Stimulated activated CD4-positive, alpha-beta T cell treated with anti-CD3 and anti-CD28 coated beads, TNF-alpha, amount 100 ng/mL, for 48 hours (primary cell): ENCODE data around the gene FAM83F.
"Not testable (repeated sequence)": the region's sequence is repeated elsewhere in the genome, so short reads cannot be mapped to it uniquely, and the experiment has no call there.

Source experiments
- DNase-seq, 3 donors: peaks; one replicate each; pipeline ENCODE4 v3.0.0-alpha.2; 2020; ENCODE audit warnings: low read depth in 3 of 3

The FAM83F gene

DNA sequence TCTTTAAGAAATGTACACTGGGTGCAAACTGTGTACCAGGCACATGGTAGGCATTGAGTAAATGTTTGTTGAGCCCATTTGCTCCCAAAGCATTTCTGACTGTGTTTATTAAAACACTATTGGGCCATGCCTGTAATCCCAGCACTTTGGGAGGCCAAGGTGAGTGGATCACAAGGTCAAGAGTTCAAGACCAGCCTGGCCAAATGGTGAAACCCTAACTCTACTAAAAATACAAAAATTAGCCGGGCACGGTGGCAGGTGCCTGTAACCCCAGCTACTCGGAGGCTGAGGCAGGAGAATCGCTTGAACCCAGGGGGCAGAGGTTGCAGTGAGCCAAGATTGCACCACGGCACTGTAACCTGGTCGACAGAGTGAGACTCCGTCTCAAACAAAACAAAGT, 1.9 kb upstream of the FAM83F start:
- DNase-seq, result not testable (repeated sequence)

DNA sequence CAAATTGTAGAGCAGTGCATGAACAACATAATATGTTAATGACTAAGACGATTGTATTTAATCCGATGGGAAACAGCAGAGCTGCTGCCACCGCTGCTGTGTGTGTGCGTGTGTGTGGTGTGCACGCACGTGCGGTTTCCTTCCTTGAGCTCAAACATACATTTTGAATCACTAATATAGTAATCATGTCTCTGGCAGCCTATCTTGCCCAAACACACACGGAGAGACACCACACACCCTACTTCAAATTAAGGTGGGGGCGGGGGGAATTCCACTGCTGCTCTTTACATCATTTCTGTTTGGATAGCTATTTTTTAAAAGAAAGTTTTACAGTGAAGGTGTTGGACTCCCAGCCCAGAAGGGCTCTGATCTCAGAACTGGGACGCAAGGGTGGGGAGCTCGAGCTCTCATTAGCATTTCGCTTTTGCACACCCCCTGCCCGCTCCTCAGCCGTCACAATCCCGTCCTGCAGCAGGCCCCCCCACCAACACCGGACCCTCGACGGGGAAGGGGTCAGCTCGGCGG, 651 bp upstream of the FAM83F start:
- DNase-seq, result peak in 2 of 3 donors; percentile 21 to 45

DNA sequence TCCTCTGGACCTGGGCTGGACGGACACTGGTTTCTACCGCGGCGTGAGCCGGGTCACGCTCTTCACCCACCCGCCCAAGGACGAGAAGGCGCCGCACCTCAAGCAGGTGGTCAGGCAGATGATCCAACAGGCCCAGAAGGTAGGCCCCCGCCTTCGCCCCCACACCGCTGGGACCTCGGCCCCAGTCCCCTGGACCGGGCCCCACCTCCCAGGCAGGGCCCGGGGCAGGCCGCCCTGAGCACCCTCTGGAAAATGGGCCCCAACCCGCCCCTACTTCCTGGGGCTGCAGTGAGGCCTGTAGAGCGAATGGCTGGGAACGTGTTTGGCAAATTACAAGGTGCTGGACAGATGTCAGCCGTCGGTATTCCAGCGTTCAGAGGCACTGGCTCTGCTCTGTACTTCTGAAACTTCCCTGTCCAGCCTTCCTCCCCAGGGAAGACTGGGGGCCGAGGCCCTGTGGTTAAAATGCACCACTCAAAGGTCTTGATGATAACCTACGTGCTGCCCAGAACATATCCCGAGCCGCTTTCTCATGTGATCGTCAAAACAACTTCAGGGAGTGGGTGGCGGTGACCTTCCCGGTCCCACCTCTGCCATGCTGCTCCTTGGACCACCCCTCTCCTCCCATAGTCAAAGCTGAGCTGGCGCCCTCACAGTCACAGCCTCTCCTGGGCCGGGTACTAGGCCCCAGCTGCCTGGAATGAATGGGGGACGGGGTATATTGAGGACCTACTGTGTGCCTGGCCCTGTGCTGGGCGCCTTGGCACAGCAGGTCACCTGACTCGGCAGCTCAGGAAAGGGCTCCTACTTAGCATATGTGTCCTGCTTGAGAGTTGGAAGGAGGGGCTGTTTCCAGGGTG, 869 bp downstream of the FAM83F start:
- DNase-seq, result no peak

DNA sequence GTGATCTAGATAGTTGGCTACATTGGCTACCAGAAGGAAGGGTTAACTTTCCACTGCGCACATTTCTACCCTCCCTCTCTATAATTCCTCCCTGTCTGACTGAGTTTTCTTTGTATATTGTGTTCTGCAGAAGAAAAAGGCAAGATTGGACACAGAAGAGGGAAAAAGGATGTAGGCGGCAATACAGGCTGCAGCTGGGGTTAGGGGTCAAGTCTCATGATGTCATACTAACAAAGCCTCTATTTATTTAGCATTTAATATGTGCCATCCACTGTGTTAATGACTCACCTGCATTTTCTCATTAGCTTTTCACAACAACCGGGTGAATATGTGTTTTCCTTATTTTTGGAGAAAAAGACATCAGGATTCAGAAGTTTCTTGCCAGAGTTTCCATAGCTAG, 2.0 kb downstream of the FAM83F start:
- DNase-seq, result no peak

DNA sequence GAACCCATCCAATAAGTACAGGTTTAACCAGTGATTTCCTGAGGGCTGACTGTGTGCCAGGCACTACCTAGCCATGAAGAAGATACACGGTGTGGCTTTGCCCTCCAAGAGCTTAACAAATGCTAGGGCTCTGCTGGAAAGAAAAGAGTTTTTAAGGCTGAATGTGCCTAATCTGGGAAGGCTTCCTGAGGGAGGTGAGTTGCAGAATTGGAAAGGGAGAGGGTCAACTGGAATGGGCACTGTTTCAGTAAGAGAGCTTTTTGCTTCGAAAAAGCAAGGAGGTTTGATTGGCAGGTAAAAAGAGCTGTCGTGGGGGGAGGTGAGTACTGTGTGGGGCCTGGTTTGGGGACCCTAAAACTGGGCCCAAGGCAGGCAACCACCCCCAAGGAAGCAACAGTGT, 2.7 kb downstream of the FAM83F start:
- DNase-seq, result no peak

DNA sequence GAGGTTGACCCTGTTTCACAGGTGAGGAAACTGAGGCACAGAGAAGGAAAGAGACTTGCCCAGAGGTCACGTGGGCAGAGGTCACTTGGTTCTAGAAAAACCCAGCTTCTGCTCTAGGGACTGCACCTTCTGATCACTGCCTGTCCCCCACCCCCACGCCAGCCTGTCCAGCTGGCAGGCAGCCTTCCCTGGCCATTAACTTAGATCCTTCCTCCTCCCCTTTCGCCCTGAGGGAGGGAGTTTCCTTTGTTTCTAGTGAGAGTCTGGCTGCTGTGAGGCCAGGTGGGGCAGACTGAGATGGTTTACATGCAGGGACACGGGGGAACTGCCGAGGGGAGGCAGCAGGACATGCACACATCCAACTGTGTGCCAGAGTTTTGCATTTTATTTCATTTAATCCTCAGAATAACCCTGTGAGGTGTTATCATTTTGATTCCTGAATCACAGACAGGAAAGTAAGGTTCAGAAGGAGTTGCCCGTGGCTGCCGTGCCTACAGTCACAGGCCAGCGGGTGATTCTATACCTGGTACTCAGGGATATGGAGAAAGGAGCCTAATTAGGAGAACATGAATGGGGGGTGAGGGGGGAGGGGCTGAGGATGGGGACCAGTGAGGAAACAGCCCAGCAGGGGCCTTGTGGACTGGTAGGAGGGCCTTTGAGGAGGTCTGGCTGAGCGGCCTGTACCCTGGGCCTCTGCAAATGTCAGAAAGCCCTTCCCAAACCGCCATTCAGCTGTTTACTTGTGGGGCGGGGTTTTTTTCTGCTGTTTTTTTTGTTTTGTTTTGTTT, 3.4 kb downstream of the FAM83F start:
- no peak for DNase-seq

DNA sequence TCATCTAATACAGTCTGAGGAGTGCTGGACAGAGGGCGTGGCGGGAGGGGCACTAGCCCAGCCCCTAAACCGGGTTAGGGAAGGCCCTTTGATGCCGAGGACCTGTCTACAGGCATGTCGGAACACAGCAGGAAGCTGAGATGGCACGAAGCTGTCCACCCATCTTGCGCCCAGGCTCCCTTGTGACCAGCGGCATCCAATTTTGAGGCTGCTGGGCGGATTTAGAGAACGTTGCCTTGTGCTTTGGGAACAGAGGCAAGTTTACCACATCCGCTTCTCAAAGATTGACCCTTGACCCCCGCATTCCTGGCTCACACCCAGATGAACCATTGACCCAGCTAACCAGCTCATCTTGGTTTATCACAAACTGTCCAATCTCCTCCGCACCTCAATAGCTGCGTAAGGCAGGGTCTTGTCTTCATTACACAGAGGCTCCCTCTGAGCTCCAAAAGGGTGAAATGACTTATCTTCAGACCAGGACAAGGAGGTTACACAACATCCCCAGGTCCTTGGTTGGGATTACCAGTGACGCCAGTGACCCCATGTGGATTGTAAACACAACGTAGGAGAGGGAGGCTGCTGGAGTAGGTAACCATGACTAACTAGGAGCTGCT, 4.5 kb downstream of the FAM83F start:
- no peak for DNase-seq

DNA sequence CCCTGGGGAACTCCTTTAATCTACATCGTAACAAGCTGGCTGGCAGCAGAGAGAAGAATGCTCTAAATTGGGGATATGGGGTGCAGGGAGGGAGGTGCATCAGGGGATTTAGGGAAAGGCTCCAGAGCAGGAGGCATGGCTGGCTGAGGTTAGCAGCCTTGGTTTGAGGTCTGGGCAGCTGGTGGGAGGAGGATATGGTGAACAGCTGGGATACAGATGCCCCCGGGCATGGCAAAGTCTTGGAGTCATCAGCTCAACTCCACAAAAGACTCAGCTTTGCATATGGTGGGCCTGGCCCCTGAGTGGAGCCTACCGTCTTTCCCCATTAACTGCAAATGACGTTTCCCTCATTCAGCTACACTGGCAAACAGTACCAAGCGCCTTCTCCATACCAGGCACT, 5.4 kb downstream of the FAM83F start:
- DNase-seq, result no peak

DNA sequence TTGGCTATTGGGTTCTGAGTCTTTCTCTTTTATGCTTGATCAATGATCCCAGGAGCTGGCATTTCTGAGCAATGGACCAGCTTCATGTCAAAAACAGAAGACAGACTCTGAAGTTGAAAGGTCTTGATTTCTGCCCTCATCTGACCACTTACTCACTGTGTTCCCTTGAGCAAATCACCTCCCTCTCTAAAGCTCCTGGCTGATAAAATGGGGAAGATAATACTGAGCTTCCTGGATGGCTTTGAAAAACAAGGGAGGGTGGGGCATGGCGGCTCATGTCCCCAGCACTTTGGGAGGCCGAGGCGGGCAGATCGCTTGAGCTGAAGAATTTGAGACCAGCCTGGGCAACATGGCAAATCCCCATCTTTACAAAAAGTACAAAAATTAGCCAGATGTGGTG, 6.4 kb downstream of the FAM83F start:
- no peak for DNase-seq

DNA sequence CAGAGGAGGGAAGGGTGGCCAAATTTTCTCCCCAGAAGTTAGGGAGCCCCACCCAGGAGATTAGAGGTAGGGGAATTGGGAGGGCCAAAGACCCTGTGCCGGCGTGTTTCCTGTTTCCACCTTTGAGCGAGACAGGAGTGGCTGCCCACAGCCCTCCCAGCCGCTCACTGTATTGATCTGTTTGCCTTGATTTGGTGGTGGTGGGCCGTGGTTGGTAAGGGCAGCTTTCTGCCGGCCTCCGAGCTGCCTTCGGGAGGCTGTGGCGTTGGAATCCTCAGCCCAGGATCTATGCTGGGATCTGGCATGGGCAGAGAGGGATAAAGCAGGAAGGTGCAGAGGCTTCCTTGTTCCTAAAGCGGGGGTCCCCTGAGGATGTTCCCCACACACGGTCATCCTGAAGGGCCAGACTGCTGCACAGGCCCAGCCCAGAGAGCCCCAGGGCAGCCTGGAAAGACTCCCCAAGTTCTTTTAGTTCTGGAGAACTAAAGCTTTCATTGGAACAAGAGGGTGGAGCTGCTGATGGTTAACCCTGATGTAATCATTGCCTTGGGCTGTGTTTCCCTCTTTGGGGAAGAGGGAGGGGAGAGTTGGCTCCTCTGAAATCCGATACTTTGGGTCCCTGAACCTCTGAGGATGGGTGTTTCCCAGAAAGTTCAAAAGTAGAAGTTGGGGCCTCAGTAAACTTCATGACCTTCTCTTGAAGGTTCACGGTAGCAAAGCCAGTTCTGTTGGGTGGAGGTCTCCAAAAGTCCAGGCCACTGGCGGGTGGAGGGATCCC, 7.2 kb downstream of the FAM83F start:
- no peak for DNase-seq

DNA sequence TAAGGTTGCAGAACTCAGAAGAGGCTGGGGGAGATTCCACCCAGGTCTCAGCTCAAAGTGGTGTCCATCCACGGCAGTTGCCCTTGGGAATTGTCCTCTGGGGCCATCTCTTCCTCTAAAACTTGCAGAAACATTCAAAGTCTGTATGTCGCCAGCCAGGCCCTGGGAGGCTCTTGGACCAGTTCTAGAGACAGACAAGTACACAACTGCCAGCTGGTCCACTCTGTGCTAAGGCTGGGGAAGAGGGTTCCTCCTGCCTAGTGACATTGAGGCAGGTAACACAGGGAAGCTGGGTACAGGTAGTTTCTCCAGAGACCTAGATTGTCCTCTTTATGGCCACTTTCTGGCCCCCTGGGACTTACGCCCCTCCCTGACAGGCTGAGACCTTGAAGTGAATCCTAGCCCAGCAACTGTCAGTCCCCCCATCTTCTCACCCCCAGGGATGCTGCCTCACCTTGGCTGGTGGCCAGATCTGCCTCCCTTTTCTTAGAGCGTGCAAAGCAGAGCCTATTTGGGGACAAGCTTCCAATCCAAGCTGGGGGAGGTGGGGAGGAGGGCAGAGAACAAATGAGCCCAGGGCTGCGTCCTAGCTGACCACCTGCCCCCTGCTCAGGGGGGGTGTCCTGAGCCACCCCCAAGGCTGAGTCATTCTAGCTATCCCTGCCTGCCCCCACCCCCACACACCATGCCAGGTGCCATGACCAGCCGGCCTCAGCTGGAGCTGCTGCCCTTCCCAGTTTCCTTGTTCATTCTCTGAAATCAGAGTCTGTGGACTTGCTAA, 8.4 kb downstream of the FAM83F start:
- no peak for DNase-seq

DNA sequence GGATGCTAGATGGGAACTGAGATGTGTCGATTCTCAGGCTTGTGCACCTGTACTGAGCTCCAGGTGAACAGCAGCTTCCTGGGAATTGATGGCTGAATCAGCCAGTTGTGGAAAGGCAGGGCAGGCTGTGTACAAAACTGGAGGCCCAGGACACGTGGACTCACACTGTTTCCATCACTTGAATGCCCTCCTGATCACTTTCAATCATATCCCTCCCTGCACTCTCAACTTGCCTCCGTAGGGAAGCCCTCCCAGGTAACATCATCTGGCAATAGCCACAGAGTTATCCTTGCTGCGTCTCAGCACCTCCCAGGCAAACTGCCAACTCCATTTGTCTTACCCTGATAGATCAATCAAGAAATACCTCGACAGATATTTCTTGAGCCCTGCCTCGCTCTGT, 10.1 kb downstream of the FAM83F start:
- no peak for DNase-seq

DNA sequence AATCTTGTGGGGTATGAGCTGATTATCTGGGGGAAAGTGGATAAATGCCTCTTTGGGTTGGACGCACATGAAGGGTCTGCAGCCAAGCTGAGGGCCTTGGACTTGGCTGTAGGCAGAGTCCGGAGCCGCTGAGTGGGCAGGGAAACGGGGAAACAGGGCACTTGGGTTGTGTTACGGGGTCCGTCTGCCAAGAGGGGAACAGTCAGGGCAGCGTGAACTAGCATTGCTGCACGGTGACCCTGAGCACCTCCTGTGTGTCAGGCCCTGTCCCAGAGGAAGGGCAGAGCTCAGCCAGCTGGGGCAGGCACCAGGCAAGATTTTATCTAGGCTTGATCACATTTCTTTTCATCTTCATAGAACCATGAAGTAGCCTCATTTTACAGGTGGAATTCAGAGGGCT, 11.9 kb downstream of the FAM83F start:
- no peak for DNase-seq

DNA sequence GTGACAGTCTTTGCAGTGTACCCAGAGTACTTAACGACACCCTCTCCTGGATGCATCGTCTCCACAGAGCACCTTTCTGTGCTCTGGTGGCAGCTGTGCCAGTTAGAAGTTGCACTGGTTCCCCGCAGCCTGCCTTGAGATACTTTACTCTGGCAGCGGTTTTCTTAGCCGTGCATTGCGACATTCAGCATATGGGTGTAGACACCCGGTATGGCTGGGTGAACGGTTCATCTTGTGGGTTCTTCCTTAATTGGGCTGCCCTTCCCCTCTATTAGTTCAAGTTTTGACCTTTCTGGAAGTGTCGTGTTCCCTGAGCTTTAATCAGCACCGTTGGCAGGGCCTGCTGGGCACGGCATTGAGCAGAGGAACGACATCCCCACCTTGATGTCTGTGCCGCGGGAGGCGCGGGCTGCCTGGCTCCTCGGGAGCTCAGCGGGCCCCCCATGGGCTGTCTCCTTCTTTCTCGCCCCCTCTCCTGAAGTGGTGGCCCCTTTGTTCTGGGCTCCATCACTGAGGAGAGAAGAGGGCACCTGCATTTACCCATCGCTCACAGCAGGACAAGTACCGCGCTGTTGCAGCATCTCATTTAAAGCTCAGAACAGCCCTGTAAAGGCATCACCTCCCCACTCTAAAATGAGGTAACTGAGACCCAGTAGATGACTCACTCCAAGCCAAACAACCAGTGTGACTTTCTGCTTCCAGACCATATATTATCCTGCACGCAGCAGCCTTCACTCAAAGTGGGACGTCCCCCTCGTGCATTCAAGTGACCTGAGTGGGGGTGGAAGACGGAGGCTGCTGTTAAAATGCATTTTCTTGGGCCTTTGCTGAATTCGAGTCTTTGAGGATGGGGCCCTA, 13.3 kb downstream of the FAM83F start:
- DNase-seq, result no peak

DNA sequence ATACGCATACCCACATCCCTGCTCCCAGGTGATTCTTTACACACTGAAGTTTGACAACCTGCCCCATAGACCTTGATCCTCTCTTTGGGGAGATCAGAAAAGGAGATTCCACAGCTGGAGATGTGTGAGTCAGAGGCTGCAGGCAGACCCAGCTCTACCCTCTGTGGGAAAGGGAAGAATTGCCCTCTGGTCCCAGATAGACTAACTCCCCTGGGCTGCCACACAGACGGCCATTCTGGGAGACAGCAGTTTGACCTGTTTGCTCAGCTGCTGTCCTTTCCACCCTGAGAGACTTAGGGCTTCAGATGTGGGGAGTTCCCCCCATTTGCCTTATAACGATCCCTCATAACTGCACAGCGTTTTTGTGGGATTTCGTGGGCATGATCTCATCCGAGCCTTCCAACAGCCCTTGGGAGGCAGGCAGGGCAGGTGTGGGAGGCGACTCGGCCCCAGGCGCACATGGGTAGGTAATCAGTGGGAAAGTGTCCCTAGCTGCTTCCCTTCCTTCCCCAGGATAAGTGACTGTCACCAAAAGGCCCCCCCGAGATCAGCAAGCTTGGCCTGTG, 14.1 kb downstream of the FAM83F start:
- DNase-seq, result no peak

DNA sequence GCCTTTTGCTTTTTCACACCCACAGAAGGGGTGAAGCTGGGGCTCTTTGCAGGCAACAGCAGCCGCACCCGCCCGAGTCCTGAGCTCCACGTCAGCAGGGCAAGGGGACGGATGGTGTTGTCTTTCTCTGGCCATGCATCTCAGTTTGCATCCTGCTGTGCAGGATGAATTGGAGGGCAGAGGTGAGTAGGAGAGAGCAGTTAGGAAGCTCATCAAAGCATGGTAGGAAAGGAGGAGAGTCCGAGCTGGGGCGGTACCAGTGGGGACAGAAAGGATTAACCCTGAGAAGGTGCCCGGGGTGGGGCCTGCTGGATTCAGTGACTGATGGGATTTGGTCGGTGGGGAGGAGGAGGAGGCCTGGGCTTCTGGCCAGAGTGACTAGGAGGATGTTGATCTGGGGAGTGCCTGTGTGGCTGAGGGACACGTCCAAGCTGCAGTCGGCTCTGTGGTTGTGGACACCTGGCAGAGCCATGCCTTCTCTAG, 14.6 kb downstream of the FAM83F start:
- no peak for DNase-seq

DNA sequence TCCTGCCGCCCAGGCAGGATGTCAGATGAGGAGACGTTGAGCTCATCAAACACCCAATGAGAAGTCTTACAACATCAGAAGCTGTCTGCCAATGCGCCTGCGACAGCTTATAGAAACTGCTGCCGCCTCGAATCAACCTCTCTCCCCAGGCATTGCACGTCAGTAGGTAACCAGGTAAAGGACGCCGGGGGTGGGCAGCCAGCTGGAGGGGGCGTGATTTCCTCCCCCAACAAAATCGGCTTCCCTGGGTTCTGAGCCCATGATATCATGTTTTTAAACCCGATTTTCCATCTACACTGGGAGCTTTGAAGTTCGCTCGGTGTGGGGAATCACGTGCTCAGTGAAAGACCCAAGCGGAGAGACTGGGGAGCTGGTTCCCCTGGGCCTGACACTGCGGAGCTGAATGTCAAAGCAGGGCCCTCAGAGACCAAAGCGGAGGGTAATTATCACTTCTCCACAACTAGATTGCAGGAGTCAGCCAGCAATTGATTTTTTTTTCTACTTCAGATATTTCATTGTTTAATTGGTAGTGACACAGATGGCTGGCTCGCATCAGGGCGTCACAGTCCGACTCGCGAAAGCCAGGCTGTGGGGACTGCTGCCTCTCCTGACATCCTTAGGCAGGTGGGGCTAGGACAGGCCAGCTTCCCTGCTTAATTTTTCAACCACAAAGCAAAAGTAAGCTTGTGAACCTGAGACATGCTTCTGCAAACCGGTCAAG, 15.4 kb downstream of the FAM83F start:
- DNase-seq, result peak in 1 of 3 donors; percentile 14

DNA sequence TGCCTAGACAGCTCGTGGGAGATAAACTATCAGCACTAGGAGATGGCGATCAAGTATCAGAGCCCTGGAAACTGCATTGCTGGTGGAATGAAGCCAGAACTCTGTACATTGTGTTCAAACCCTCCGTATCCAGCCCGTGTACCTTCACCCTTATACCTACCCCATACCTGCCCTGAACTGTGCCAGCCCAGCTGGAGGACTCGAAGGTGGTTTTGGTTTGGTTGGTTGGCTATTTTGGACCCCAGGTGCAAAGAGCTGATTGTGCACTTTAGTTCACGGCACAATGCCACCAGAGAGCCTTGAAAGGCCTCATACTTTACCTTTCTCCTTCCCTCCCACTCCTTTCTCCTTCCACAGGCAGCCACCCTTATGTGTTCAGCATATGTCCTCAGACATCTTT, 16.0 kb downstream of the FAM83F start:
- no peak for DNase-seq
